Right kidney (tissue), 1 donor: Measurements from ENCODE around the gene MAPKAP1.

Experiments used
- DNase-seq: peaks from one replicate; pipeline ENCODE4 v3.0.0-alpha.2; 2016

The MAPKAP1 gene

DNA sequence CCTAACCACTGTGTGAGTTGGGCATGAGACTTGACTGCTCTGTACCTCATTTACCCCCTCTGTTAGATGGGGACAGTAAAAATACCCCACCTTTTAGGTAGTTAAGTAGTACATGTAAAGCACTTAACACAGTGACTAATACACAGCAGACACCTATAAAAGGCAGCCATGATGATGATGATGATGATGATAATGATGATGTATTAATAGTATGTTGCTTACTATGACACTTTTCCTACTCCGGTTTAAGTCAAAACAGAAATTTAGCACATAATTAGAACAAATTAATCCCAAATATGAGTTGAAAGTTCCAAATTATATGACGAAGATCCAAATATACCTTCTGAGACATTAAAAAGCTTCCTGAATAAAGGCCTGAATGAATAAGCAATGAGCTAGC, 223.3 kb downstream of the MAPKAP1 start:
- no peak for DNase-seq

DNA sequence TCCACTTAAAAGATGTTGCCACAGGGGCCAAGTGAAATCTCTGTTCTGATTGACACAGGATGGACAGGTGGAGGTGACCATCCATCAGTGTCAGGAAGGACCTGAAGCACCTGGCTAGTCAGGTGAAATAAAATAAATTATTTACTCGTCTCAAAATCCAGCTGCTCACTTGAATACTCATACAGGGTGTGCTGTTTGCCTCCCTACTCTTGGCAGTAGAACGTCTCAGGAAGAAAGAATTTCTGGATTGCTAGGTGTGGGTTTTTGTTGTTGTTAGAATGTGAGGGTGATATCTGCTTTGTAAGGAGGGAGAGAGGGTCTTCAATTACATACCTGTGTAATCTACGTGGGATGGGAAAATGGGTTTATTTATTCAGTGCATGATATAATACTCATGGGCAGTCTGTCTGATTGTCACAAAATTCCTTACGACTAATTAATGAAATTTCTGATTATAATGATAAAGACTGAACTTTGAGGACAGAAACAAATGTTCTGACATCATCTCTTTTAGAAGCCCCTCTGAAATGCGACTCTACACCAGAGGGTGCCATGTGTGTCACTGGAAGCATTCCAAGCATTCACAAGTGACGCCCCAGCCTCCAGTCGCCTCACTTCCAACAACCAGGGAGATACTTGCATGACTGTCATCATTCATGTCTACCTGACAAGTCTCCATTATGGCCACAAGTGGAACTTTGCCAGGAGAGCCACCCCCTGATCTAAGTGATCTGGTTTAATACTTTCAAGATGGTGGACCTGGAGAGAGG, 227.0 kb downstream of the MAPKAP1 start:
- no peak for DNase-seq

DNA sequence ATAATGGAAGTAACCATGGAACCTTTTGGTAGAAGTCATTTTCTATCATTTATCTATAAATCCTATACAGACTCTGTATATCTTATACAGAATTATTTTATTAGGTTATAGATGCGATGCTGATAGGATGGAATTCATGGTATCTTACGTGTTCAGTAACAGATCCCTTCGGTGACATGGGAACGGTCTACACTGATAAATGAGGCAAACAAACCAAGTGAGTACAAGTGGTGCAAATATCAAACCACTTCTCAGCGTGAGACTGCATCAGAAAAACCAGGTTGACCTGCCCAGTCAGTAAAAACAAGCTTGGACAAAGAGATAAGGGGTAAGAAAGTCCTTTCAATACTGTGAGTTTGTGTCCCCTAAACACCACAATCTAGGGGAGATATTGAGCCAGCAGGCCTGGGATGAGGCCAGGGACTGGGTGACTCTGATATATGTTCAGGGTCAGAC, 229.9 kb downstream of the MAPKAP1 start:
- no peak for DNase-seq

DNA sequence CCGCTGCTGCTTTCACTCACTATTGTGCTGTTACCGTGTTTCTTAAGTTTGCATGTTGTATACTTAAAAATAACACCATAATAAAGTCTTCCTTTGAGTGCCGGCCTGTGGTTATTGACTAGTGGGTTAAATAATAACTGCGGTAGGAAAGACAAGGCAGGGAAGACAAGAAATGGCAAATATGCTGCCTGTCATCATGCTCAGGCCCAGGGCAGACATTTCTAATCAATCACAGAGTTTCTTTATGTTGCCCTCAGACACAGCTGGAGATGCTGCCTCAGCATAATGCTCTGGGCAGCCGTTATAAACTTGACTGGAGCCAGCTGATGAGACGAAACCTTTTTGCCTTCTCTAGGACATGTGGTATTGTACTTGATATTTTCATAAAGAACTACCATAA, 230.4 kb downstream of the MAPKAP1 start:
- DNase-seq: no peak

DNA sequence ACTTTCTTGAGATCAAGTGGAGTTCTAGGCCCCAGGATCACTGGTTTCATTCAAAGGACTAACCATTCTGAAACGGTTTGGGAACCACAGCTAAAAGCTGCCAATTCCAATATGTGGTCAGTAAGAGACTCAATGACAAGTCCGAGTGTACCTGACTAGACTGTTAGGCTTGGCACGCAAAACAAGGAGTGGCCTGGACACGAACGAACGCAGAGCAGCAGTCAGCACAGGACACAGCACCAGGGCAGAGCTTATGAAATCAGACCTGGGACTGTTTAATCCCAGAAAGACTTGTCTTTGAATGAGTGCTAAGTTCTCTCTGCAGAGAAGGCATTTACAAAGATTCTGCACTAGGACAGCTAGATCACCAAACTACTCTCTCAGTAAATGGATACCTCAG, 231.6 kb downstream of the MAPKAP1 start:
- no peak for DNase-seq

DNA sequence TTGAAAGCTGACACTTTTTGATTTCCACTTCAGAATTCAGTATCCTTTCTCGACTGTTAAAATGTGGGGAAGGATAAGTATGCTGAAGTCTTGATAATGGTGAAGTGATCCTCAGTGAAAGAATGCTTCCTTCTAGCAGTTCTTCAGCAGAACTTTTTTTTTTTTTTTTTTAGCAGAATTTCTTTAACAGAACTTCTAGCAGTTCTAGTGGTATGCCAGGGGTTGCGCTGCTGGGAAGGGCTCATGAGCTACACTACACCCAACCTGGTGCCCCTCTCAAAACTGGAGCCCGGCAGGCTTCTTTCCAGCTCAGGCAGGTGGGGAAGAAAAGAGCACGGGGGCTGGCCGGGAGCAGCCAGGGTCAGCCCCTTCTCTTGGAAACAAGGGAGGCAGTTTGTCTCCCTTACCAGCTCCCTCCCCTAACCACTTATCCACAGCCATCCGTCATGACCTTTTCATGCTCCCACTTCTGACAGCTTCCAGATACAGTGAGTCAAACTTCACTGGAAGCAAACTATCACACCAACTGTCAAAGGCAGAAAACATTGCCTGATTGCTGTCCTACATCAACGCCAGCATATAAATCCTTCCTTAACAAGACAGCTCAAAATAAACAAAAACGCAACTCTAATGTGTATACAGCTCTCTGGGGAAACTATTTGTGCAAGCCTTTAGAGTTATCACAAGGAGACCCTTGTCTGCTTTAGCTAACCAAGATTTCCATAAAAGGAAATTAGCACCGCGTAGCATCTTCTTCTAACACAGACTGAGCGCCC, 233.9 kb downstream of the MAPKAP1 start:
- DNase-seq: peak; percentile 52

DNA sequence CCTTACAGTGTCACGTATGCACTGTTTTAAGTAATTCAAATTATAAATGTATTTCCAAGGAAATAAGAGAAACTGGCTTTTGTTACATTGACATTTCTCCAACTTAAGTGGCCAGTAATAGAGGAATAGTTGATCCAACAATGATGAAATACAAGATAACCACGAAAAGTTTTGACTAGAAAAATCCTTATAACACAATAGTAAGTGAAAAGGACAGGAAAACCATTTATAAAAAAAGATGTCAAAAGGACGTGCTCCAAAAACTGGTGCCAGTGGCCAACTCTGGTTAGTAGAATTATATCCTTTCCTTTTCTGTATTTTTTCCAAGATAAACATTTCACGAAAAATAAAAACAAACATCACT, 234.5 kb downstream of the MAPKAP1 start:
- DNase-seq: no peak

DNA sequence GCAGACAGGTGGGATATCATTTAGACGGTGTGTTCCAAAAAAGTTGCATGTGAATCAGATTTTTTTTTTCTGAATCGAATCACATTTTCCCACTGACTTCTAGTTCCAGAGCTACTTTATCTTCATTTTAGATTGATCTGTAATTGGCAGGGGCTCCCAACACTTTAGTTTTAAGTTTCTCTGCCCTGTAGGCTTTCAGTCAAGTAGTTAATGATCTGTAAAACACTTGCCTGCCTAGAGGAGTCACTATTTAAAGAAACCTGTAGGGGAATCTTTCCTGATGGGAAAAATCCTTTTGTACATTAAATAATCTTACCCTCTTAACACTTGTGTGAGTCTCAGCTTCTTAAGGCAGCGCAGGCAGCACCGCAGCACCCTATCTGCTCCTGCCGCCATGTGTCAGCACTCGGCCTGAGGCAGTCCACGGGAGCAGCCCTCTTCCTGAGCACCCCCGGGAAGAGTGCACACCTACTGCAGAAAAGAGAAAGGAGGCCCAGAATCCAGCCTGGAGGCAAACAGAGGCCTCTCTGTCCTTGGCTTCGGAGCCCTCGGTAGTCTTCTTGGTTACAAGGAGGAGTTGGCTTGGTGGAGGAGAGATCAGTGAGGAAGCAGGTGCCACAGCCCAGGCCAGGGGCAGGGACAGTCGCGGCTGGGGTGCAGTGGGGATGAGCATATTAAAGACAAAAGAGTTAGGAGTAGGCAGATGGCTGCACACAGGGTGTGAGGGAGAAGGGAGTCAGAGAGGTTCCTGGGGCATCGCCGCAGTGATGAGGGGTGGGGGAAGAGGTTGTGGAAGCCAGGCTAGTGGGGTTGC, 236.0 kb downstream of the MAPKAP1 start:
- no peak for DNase-seq

DNA sequence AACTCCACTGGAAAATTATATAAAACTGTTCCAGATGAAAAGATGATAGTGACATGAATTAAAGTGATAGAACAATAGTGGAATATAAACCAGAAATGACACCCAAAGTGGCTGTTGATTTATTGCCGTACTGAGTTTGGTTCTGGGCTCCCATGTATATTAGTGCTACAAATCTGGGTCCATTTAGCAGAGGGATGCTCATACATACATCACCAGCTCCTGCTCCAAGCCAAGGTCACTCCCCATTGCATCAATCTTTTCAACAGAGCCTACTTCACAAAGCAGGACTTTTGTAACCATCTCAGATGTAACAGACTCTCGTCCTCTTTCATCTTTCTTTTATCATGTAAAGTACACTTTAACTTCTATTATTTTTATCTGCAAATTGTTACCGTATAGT, 236.8 kb downstream of the MAPKAP1 start:
- no peak for DNase-seq

DNA sequence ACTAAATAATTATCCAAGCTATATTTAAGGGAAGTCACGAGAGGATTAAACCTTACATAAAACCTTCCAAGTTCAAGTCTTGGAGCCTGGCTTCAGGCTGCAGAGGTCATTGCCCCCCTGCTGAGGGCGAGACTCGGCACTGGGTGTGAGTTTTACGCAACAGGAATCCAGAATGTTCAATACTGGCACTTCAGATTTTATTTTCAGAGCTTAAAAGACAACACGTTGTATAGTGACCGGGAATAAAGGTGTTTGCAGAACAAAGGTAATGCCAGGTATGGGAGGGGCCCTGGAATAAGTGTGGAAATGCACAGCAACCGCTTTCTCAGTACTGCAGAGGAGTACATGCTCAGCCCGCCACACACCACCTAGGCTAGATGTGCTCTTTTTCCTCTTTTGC, 238.4 kb downstream of the MAPKAP1 start:
- DNase-seq: no peak

DNA sequence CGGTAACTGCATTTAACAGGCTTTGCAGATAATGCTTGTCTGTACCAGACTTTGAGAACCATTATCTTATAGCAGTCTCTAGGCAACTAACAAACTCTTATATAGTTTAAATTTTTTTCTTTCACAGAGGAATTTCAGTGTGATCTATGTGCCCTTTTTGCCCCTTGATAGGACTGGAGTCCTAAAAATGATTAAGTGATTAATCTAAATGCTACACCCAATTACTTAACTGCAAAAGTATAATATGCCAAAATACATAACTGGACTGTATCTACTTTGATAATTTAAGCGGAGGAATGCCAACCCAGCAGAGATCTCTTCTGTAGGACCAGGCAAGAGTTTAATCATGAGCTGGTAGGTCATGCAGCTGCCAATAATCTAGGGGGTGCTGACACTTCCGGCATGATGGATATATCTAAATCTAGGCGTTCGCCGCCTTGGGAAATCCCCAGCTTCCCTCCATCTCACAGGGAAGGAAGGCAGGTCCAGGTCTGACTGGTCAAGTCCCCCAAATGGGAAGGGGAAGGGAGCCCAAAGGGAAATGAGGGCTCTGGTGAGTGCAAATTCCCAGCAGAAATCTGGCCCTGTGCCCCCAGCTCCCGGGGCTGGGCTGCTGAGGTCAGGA, 239.8 kb downstream of the MAPKAP1 start:
- no peak for DNase-seq

DNA sequence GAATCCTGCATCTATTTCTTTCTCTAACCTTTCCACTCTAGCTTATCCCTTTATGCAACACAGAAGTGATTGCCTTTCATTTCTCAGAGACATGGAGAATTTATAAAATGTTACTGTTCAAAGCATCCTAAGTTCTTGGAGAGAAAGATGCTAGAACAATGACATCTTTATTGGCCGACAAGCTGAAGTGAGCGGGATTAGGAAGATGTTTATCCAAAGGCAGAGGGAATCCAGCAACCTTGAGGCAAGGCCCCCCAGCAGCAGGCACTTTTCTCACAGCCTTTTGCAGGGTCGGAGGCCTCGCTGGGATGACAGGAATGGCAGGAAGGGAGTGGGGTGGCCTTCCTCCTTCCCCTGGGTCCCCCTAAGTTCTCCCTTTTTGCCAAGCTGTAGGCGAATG, 240.6 kb downstream of the MAPKAP1 start:
- no peak for DNase-seq

DNA sequence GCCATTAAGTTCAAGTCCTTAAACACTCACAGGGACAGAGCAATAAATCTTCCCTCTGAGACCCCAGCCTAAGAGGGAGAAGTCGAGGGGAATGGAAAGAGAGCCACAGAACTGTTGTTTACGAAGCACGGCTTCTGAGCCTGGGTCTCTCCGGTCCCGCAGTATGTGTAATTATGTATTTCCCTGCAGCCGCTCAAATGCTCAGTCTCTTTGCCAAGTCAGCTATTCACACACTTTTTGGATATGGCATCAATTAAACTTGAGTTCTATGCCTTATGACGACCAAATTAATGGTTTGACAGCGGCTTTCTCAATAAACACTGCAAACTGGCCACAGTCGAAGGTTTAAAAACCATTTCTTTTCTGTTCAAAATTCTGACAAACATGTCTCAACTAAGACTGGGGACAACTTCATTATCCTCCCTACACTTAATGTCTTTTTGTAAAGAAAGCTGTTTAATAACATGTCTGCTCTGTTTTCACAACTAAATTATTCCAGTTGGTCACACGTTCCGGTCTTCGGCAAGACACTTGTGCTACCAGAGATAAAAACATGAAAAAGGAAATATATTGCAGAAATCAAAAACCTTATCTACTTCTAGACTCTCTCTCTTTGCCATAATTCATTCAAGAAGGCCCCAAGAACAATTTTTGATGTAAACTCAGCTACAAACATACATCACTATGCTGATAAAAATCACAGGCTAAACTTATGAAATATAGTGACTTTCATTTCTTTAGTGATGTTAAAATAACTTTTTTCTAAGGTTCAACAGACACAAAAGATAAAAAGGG, 242.2 kb downstream of the MAPKAP1 start:
- DNase-seq: no peak

DNA sequence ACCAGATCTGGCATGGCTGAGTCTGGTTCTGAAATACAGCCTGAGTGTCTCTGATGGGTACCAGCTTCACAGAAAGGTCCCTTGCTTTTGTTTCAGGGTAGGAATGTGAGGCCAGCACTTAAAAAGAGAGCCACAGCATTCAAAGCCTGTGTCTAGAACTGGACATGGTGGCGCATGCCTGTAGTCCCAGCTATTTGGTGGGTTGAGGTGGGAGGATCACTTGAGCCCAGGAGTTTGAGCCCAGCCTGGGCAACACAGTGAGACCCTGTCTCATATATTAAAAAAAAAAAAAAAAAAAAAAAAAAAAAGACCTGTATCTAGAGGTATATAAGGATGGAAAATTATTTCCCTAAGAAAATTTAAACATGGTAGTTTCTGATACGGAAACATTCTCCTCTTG, 243.1 kb downstream of the MAPKAP1 start:
- DNase-seq: no peak

DNA sequence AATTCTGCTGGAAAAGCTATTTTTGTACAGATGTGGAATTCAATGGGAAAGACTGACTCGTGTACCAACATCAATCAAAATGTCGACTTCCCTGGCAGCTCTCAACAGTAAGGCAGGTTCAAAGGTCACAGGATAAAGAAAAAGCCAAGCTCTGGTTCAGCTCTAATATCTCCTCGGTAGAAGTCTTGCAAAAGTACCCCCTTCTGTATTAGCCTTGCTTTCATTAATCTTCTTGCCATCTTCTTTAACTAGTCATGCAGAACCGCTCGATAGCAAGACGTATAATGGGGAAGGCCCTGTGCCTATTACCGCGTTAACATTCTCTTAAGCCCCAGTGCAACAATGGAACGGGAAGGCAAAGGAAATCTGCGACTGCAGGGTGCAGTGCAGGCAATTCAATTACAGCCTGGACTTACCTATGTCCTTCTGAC, 244.1 kb downstream of the MAPKAP1 start:
- DNase-seq: no peak

DNA sequence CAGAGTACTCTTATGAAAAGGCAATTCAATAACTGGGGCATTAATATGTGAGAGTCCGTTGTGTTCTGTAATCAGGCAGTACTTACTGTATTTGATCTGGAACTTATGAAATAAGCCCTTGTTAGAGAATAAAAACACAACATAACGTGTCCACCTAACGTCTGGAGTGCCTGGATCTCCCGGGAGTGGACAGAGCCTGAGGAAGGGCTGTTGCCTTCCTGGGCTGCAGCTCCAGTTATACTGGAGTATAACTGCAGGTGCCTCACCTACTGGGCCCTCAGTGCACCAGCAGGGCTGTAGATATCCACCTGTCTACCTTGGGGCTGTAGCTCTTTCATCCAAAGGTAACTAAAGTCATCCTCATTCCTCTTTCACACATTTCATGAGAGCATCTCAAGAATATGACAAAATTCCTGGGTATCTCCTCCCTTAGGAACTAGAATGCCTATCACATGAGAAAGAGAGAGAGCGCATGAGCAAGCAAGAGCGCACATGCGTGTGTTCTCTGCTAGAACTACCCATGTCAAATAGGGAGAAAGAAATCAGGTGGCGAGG, 245.3 kb downstream of the MAPKAP1 start:
- DNase-seq: no peak

DNA sequence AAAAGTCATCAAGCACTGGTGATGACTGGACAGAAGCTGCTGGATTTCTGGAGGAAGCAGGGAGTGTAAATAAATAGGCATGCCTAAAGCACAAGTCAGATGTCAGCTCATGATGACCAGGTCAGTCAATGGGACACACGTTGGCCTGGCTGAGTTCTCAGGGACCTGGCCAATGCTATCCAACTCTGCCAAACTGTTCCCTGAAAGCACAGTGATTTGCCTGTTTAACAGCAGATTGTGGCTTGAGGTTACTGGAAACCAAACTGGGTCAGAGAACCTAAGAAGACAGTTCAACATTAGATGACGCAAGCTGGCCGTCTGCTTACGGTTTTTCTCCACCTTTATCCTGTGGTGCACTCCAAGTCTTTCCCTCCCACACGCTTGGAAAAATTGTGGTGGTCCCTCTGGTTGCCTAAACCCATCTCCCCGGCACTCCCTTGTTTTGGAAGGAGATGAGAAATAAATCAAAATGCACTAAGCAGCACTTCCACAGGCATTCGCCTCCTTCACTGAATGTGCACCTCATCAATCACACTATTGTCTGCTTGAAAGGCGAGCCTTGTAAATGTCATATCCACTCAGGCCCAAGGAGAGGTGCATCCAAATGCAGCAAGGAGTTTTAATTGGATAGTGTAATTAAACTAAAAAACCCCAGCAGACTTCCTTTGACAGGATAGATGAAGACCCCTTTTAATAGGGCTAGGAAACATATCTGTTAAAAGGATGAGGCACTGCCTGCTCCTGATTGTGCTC, 245.9 kb downstream of the MAPKAP1 start:
- no peak for DNase-seq

DNA sequence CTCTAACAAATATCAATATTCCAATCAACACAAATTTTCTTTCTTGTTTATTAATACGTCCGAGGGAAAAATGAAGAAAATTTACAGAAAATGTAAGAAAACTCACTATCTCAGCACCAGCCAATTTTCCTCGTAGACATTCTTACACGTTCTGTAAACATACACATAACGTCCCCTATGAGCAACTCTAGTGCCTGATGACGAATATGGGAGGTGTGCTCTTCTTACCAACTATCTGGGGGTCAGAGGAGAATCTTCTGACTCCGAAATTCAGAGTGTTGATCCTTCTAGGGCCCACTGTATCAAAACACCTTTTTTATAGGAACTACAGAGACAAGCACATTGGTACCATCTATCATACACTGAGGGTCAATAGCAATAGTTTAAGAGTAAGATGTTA, 246.7 kb downstream of the MAPKAP1 start:
- DNase-seq: no peak

DNA sequence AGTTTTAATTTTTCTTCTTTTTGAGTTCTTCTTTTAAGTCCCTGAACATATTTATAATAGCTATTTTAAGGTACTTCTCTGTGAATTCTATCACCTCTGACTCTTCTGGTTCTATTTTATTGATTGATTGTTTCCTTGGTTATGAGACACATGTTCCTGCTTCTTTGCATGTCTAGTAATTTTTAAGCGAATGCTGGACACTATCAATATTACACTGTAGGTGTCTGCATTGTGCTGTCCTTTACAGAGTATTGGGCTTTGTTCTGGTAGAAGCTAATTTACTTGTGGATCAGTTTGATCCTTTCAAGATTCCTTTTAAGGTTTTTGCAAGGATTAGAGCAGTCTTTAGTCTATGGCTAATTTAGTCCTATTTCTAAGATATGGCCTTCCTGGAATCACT, 249.7 kb downstream of the MAPKAP1 start:
- no peak for DNase-seq

DNA sequence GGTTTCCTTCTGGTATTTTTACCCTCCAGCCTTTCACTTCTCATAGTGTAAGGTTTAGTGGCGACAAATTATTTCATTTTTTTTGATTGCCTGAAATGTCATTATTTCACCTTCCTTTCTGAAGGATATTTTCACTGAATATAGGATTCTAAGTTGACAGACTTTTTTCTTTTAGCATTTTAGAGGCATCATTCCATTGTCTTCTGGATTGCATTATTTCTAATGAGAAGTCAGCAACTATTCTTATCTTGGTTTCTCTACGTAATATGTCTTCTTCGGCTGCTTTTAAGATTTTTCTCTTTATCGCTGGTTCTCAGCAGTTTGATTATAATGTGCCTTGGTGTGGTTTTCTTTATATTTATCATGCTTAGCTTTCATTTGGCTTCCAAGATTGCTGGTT, 251.1 kb downstream of the MAPKAP1 start:
- no peak for DNase-seq

DNA sequence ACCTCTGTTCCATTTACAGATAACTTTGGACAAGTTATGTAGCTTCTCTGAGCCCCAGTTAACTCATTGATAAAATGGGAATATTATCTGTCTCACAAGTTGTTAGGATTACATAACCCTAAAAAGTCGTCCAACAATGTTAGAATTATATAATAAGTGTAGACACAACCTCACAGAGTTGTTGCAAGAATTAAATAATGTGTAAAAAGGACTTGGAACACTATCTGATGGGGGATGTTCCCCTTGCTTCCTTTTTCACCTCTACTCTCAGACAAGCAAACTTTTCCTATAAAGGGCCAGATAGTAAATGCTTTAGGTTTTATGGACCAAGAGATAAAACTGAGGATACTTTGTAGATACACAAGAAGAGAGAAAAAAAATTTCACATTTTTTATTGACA, 251.9 kb downstream of the MAPKAP1 start:
- no peak for DNase-seq
